ENCODE results near the gene EXTL2. TPM values are rescaled to one million over a fixed set of nuclear protein-coding genes. Genes with fewer than 3 reads are reported as not detected.
"Not testable (repeated sequence)": the region's sequence is repeated elsewhere in the genome, so short reads cannot be mapped to it uniquely, and the experiment has no call there.

The EXTL2 gene, protein sequence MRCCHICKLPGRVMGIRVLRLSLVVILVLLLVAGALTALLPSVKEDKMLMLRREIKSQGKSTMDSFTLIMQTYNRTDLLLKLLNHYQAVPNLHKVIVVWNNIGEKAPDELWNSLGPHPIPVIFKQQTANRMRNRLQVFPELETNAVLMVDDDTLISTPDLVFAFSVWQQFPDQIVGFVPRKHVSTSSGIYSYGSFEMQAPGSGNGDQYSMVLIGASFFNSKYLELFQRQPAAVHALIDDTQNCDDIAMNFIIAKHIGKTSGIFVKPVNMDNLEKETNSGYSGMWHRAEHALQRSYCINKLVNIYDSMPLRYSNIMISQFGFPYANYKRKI
- 1 to 10 TPM; 2.6 to 3.7 TPM for polyA plus RNA-seq

DNA sequence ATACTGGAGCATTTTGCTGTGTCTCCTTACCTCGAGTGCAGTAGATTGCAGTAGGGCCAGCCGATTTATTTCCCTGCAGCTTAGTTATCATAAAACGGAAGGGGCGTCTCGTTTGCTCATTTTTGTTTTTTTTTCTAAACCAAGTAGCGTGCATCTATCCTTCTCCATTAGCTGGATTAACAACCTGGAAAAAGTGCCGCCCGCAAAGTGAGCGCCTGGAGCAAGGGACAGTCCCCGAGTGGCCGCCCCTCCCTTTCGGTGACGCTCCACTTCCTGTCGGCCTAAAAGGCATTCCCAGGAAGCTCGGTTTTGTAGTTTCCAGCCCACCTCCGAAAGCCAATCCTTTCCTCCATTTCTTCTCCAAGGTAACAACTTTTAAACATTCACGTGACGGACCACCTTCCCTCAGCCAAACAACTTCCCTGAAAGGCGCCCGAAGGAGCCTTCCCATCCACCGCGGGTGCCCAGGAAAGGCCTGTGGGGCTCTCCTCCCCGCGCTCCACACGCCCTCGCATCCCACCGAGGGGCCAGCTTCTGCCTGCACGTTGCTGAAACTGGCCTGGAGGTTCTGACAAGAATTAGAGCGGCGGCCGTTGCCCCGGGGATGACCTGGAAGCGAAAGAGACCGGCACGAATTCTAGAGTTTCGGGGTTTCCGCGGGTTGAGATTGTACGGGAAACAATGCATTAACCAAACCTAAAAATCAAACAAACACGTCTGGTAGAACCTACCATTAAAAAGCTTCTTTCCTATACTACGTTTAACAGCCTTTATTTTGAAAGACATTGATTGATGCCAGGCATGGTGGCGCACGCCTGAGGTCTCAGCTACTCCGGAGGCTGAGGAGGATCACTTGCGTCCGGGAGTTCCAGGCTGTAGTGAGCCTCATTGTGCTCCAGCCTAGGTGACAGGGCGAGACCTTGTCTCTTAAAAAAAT, at the start of gene EXTL2:
Gene EXTL2 (minus strand): TSS at position 240 of the 937 bp plus-strand sequence. CDS start 6,085 bp downstream, outside the sequence.
- Histone ChIP-seq H3K36me3 (ENCODE audit: control insufficient read depth in 2 of 2, insufficient read depth in 2 of 2, low read length in 1 of 2) (peaks cover 0 to 3% of the 10 kb centered on the region in 2 donors), H3K27me3 (ENCODE audit: control insufficient read depth in 1 of 2, insufficient read depth in 2 of 2, low read length in 2 of 2) (no peaks in the 10 kb centered on the region), H3K4me3 (ENCODE audit: low read depth in 1 of 2, low read length in 2 of 2) (peak within 1 kb of the TSS; percentile 77 to 91), H3K4me1 (ENCODE audit: control insufficient read depth in 2 of 2, insufficient read depth in 2 of 2, low read length in 1 of 2) (no peaks in the 10 kb centered on the region), H3K27ac (ENCODE audit: low read depth in 2 of 2, low read length in 1 of 2) (peak within 1 kb of the TSS; percentile 94 to 99), H3K9me3 (ENCODE audit: control insufficient read depth in 2 of 2, insufficient read depth in 1 of 2, low read depth in 1 of 2, low read length in 1 of 2) (peaks cover 0 to 2% of the 10 kb centered on the region in 2 donors)
- 0% methylated on average over 47 of the region's 47 CpGs for WGBS, 2 donors

DNA sequence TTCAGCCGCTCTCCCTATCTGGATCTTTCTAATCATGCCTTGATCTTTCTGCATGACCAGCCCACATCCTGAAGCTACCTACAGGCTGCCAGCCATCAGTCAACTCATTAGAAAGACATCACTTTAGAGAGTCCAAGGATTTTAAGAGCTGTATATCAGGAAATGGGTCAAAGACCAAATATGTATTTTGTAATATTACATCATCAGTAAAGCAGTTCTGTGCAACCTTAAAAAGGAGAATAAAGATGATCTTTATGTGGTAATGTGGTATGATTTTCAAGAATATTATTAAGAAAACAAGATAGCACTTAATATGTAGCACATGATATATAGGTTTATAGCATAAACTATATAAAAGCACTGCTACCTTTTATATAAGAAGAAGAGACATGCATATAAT, 48.9 kb upstream of the EXTL2 start:
- Histone ChIP-seq H3K9me3 (ENCODE audit: control insufficient read depth in 2 of 2, insufficient read depth in 1 of 2, low read depth in 1 of 2, low read length in 1 of 2) (no peaks in the 10 kb centered on the region), H3K4me3 (ENCODE audit: low read depth in 1 of 2, low read length in 2 of 2) (no peak overlapping the region), H3K27ac (ENCODE audit: low read depth in 2 of 2, low read length in 1 of 2) (no peak overlapping the region), H3K4me1 (ENCODE audit: control insufficient read depth in 2 of 2, insufficient read depth in 2 of 2, low read length in 1 of 2) (no peaks in the 10 kb centered on the region), H3K36me3 (ENCODE audit: control insufficient read depth in 2 of 2, insufficient read depth in 2 of 2, low read length in 1 of 2) (peaks cover 0 to 2% of the 10 kb centered on the region in 2 donors), H3K27me3 (ENCODE audit: control insufficient read depth in 1 of 2, insufficient read depth in 2 of 2, low read length in 2 of 2) (no peaks in the 10 kb centered on the region)
- WGBS, 2 donors = 98 to 100% methylated on average over 1 of the region's 1 CpG

DNA sequence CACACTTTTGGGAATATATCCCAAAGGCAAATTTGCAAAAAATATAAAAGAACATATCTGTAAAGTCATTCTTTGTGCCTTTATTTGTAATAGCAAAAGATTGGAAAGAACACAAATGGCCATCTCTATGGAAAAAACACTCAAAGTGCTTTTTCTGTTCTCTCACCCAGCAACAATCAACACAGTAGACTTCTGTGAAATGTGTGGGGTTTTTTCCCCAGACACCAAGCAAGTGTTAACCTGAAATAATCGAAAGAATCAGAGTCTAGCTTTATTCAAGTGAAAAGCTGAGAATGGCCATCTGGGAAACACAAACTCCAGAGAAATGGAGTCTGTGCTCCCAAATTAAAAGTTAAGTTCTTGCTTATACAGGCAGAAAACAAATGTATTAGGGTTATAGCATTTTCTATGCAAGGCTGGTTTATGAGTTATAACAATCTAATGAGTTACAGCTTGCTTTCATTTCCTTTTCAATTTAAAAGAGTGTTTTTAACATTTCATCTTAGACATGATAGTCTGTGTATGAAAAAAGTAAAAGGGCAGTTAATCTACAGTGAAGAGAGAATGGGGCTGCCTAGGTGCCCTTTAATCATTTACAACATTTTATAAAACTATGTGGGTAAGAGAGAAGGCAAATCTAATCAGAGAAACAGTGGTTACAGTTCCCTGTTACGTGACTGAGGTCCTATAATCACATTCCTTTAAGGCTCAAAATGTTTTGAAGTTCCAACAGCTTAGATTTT, 47.8 kb upstream of the EXTL2 start:
- Histone ChIP-seq H3K4me3 (ENCODE audit: low read depth in 1 of 2, low read length in 2 of 2) (no peak overlapping the region), H3K4me1 (ENCODE audit: control insufficient read depth in 2 of 2, insufficient read depth in 2 of 2, low read length in 1 of 2) (no peaks in the 10 kb centered on the region), H3K36me3 (ENCODE audit: control insufficient read depth in 2 of 2, insufficient read depth in 2 of 2, low read length in 1 of 2) (peaks cover 2% of the 10 kb centered on the region in 2 donors), H3K9me3 (ENCODE audit: control insufficient read depth in 2 of 2, insufficient read depth in 1 of 2, low read depth in 1 of 2, low read length in 1 of 2) (no peaks in the 10 kb centered on the region), H3K27ac (ENCODE audit: low read depth in 2 of 2, low read length in 1 of 2) (no peak overlapping the region), H3K27me3 (ENCODE audit: control insufficient read depth in 1 of 2, insufficient read depth in 2 of 2, low read length in 2 of 2) (no peaks in the 10 kb centered on the region)
- 72 to 74% methylated on average over 2 of the region's 2 CpGs for WGBS, 2 donors

DNA sequence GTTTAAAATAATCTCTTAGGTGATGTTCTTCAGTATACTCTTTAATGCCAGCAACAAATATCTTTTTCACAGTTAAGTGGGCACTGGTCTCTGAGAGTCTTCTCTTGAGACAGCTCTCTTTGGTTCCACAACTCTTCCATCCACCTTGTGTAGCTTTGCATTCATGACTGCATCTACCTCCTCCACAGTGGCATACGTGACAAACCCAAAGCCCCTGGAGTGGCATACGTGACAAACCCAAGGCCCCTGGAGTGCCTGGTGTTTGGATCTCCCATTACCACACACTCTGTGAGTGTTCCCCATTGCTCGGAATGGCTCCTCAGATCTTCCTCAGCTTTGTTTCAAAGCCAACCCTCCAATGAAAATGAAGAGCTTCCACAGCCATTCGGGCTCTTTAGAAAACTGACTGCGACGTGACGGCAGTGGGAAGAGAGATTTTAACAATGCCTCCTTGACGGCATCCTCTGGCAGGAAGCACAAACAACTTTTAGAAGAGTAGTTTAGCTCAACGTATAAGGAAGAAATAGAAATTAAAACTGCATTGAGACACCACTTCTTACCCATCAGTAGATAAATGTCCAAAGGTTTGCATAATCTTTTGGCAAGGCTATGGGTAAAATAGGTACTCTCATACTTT, 47.1 kb upstream of the EXTL2 start:
- Histone ChIP-seq H3K9me3 (ENCODE audit: control insufficient read depth in 2 of 2, insufficient read depth in 1 of 2, low read depth in 1 of 2, low read length in 1 of 2) (no peaks in the 10 kb centered on the region), H3K4me1 (ENCODE audit: control insufficient read depth in 2 of 2, insufficient read depth in 2 of 2, low read length in 1 of 2) (no peaks in the 10 kb centered on the region), H3K36me3 (ENCODE audit: control insufficient read depth in 2 of 2, insufficient read depth in 2 of 2, low read length in 1 of 2) (peaks cover 2% of the 10 kb centered on the region in 2 donors), H3K27ac (ENCODE audit: low read depth in 2 of 2, low read length in 1 of 2) (no peak overlapping the region), H3K4me3 (ENCODE audit: low read depth in 1 of 2, low read length in 2 of 2) (no peak overlapping the region), H3K27me3 (ENCODE audit: control insufficient read depth in 1 of 2, insufficient read depth in 2 of 2, low read length in 2 of 2) (no peaks in the 10 kb centered on the region)
- 90 to 97% methylated on average over 9 of the region's 9 CpGs for WGBS, 2 donors

DNA sequence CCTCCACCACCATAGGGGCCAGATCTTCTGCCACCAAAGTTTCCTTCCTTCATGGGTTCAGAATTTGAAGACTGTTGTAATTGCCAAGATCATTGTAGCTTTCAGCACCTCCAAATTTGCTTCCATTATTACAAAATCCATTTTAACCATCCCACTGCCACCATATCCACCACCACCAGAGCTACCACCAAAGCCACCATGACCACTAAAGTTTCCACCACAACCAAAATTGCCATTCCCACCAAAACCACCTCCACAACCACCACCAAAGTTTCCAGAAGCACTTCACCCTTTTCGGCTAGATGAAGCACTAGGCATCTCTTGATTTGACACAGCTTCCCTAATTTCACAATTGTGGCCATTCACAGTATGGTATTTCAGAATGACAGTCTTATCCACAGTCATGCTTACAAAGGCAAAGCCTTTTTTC, 46.5 kb upstream of the EXTL2 start:
- Histone ChIP-seq H3K27me3 (ENCODE audit: control insufficient read depth in 1 of 2, insufficient read depth in 2 of 2, low read length in 2 of 2) (no peaks in the 10 kb centered on the region), H3K4me1 (ENCODE audit: control insufficient read depth in 2 of 2, insufficient read depth in 2 of 2, low read length in 1 of 2) (no peaks in the 10 kb centered on the region), H3K4me3 (ENCODE audit: low read depth in 1 of 2, low read length in 2 of 2) (no peak overlapping the region), H3K27ac (ENCODE audit: low read depth in 2 of 2, low read length in 1 of 2) (no peak overlapping the region), H3K9me3 (ENCODE audit: control insufficient read depth in 2 of 2, insufficient read depth in 1 of 2, low read depth in 1 of 2, low read length in 1 of 2) (no peaks in the 10 kb centered on the region), H3K36me3 (ENCODE audit: control insufficient read depth in 2 of 2, insufficient read depth in 2 of 2, low read length in 1 of 2) (peaks cover 2% of the 10 kb centered on the region in 2 donors)
- 78 to 82% methylated on average over 1 of the region's 1 CpG for WGBS, 2 donors

DNA sequence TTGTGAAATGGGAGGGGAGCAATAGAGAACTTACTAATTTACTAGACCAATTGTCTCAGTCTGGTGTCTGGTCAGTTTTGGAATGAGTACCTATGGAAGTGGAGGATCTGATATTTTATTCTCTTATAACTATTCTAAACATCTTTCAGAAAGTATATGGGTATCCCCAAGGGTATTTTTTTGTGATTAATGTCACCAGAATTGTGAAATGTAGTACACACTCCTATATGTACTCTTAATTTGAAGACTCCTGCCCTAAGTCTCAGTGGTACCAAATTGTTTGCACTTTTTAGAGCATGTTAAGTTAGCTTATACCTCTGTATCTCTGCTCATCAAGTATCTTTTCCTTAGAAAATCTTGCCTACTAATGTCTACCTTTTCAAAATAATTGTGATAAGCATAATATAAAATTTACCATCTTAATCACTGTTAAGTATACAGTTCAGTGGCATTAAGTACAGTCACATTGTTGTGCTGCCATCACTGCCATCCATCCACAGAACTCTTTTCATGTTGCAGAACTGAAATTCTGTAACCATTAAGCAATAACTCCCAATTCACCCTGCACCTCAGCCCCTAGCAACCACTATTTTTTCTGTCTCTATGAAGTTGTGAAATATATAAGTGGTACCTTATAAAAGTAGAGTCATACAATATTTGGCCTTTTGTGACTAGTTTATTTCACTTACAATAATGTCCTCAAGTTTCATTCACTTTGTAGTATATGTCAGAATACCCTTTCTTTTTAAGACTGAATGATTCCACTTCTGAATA, 41.7 kb upstream of the EXTL2 start:
- Histone ChIP-seq H3K4me3 (ENCODE audit: low read depth in 1 of 2, low read length in 2 of 2) (no peak overlapping the region), H3K36me3 (ENCODE audit: control insufficient read depth in 2 of 2, insufficient read depth in 2 of 2, low read length in 1 of 2) (peaks cover 0 to 2% of the 10 kb centered on the region in 2 donors), H3K27me3 (ENCODE audit: control insufficient read depth in 1 of 2, insufficient read depth in 2 of 2, low read length in 2 of 2) (no peaks in the 10 kb centered on the region), H3K27ac (ENCODE audit: low read depth in 2 of 2, low read length in 1 of 2) (no peak overlapping the region), H3K9me3 (ENCODE audit: control insufficient read depth in 2 of 2, insufficient read depth in 1 of 2, low read depth in 1 of 2, low read length in 1 of 2) (no peaks in the 10 kb centered on the region), H3K4me1 (ENCODE audit: control insufficient read depth in 2 of 2, insufficient read depth in 2 of 2, low read length in 1 of 2) (no peaks in the 10 kb centered on the region)

DNA sequence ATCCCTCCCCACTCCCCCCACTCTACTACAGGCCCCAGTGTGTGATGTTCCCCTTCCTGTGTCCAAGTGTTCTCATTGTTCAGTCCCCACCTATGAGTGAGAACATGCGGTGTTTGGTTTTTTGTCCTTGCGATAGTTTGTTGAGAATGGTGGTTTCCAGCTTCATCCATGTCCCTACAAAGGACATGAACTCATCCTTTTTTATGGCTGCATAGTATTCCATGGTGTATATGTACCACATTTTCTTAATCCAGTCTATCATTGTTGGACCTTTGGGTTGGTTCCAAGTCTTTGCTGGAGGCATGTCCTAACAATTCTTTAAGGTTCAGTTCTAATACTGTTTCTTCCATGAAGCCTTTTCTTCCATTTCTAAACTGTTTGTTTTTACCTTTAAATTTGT, 38.9 kb upstream of the EXTL2 start:
- not testable (repeated sequence) for H3K27me3 ChIP-seq (ENCODE audit: control insufficient read depth in 1 of 2, insufficient read depth in 2 of 2, low read length in 2 of 2); H3K9me3 ChIP-seq (ENCODE audit: control insufficient read depth in 2 of 2, insufficient read depth in 1 of 2, low read depth in 1 of 2, low read length in 1 of 2); H3K27ac ChIP-seq (ENCODE audit: low read depth in 2 of 2, low read length in 1 of 2); H3K4me3 ChIP-seq (ENCODE audit: low read depth in 1 of 2, low read length in 2 of 2); H3K4me1 ChIP-seq (ENCODE audit: control insufficient read depth in 2 of 2, insufficient read depth in 2 of 2, low read length in 1 of 2); H3K36me3 ChIP-seq (ENCODE audit: control insufficient read depth in 2 of 2, insufficient read depth in 2 of 2, low read length in 1 of 2)
- 100% methylated on average over 2 of the region's 2 CpGs for WGBS, 2 donors

DNA sequence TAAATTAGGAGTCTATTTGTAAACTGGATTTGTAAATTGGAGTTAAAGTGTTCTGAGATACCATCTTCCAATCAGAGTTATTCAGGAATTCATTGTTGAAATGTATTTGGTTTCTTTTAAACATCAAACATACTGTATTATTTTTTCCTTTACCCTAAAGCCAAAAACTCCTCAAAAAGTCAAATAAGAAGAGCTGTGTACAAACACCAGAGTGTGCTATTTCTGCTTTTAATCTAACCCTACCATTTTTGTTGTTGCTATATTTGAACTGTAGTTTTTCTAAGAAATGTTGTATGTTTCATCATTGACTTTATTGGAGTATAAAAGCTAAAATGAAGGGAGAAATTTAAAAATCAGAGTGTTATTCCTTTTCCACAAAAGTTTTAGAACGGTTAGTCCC, 37.1 kb upstream of the EXTL2 start:
- Histone ChIP-seq H3K4me1 (ENCODE audit: control insufficient read depth in 2 of 2, insufficient read depth in 2 of 2, low read length in 1 of 2) (no peaks in the 10 kb centered on the region), H3K27me3 (ENCODE audit: control insufficient read depth in 1 of 2, insufficient read depth in 2 of 2, low read length in 2 of 2) (no peaks in the 10 kb centered on the region), H3K4me3 (ENCODE audit: low read depth in 1 of 2, low read length in 2 of 2) (no peak overlapping the region), H3K36me3 (ENCODE audit: control insufficient read depth in 2 of 2, insufficient read depth in 2 of 2, low read length in 1 of 2) (no peaks in the 10 kb centered on the region), H3K27ac (ENCODE audit: low read depth in 2 of 2, low read length in 1 of 2) (no peak overlapping the region), H3K9me3 (ENCODE audit: control insufficient read depth in 2 of 2, insufficient read depth in 1 of 2, low read depth in 1 of 2, low read length in 1 of 2) (no peaks in the 10 kb centered on the region)
- WGBS, 2 donors = 97 to 100% methylated on average over 1 of the region's 1 CpG
